H1 (cell line): ENCODE data around the gene HIPK2. TPM values are rescaled to one million over a fixed set of nuclear protein-coding genes. Genes with fewer than 3 reads are reported as not detected.

Experiments used
- CHD1 ChIP-seq: IDR thresholded peaks from 2 replicates; pipeline ENCODE4 v1.6.1; 2012; ENCODE audit warnings: low read depth, low read length, improper control_type of control experiment
- RFX5 ChIP-seq: IDR thresholded peaks from 2 replicates; pipeline ENCODE4 v1.6.1; 2011; ENCODE audit warnings: low read depth, low read length, improper control_type of control experiment, borderline replicate concordance
- RNF2 ChIP-seq: fragments of 200-900, 300-1000 bp; sonication (generic); IDR thresholded peaks from 2 replicates; pipeline ENCODE4 v1.7.1; 2016; ENCODE audit warnings: borderline replicate concordance, low read depth, mild to moderate bottlenecking, antibody characterized with exemption, low read length; ENCODE audit not compliant: poor library complexity, severe bottlenecking; ENCODE audit errors: missing control alignments
- YY1 ChIP-seq: IDR thresholded peaks from 2 replicates; pipeline ENCODE4 v1.6.1; 2011; ENCODE audit warnings: low read depth, mild to moderate bottlenecking, low read length
- polyA plus RNA-seq, 7 experiments: library from polyadenylated mRNA; depleted of rRNA in 3 of 7; stranded (reverse) in 5 of 7; unstranded in 2 of 7; fragments of >200 nt in 5 of 7; fragments of 200-250 nt in 2 of 7; gene quantifications; 1 replicate in 5 of 7; 2 replicates in 1 of 7; 4 replicates in 1 of 7; pipeline versions ENCODE4 v1.2.1 to v1.2.3, GENCODE V29; 2011 to 2013; ENCODE audit warnings: missing spikeins in 2 of 7, mixed read lengths in 2 of 7
- total RNA-seq: library from RNA; stranded (reverse); fragmentation: NEBNext Ultra II Directional; extraction: Animal tissue kit (Norgen Biotek cat#: 25700); gene quantifications from 2 replicates; pipeline ENCODE4 v1.2.1, GENCODE V29; 2021

Gene HIPK2
- total and polyA plus RNA-seq, 2 of the 8 experiments (the other 6 are each of a cell fraction or from before 2014, with no cell fraction given), result 8.3 to 24.3 TPM

- no peak for TF ChIP-seq RNF2
- TF ChIP-seq CHD1, result no peak
- no peak for TF ChIP-seq RFX5
- no peak for TF ChIP-seq YY1
Measured at GRCh38 chr7:139575338-139575680, 202.5 kb downstream of the HIPK2 start (continued).
